SU-DHL-6 (cell line): Measurements from ENCODE around the gene FBXW7.

Experiments
- CTCF ChIP-seq: fragments of 200-600 bp; sonication (generic); IDR thresholded peaks from one replicate; pipeline ENCODE4 v1.5.1; 2017; ENCODE audit warnings: antibody characterized with exemption, mild to moderate bottlenecking, low read length, moderate library complexity; ENCODE audit not compliant: insufficient read depth, poor library complexity, severe bottlenecking
- EZH2phosphoT487 ChIP-seq: fragments of 200-600 bp; sonication (generic), shearing (Covaris generic); conservative IDR thresholded peaks from 2 replicates; pipeline ENCODE4 v1.6.1; 2018; ENCODE audit warnings: mild to moderate bottlenecking, antibody characterized with exemption, low read length, moderate library complexity, mixed read lengths

GRCh38 chr4:152579916-152580315 is 44.0 kb upstream of the FBXW7 start:
- TF ChIP-seq EZH2phosphoT487: no peak
- no peak for TF ChIP-seq CTCF
